MM.1S (cell line): Measurements from ENCODE around the gene KCNIP3.

Experiments used
- EZH2 ChIP-seq: fragments of 300-600 bp; sonication (generic); optimal IDR thresholded peaks from 2 replicates; pipeline ENCODE3; 2017; ENCODE audit warnings: low read depth, mild to moderate bottlenecking, antibody characterized with exemption, low read length, mixed read lengths
- TF ChIP-seq, protein P1 (sequence below): fragments of 300-600 bp; sonication (generic); IDR thresholded peaks from 2 replicates; pipeline ENCODE4 v1.5.1; 2016; ENCODE audit warnings: antibody characterized with exemption, low read length, mixed read lengths

DNA sequence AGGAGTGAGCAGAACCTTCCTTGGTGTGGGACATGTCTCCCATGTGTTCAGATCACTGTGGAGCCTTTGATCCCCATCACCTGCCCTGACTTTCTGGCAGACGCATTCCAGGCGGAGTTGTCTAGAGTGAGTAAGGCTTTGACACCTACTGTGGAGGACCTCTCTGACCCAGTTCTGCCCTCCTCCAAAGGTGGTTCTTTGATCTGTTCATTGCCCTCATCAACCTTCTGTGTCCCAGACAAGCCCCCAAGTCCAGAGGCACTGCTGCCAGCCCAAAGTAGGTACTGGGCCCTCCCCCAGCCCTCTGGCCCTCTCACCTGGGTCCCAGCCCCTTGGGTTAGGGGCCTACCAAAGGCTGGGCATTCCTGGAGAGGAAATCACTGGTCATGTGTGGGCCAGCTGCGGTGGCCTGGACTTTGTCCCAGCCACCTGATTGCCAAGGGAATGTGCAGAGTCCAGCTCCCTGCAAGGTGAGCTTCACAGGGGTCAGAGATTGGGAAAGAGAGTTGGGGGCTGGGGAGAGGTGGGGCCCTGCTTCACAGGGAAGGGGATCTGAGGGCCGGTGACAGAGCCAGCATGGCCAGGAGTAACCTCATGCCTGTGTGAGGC, 93.2 kb downstream of the KCNIP3 start:
- TF ChIP-seq, protein P1, sequence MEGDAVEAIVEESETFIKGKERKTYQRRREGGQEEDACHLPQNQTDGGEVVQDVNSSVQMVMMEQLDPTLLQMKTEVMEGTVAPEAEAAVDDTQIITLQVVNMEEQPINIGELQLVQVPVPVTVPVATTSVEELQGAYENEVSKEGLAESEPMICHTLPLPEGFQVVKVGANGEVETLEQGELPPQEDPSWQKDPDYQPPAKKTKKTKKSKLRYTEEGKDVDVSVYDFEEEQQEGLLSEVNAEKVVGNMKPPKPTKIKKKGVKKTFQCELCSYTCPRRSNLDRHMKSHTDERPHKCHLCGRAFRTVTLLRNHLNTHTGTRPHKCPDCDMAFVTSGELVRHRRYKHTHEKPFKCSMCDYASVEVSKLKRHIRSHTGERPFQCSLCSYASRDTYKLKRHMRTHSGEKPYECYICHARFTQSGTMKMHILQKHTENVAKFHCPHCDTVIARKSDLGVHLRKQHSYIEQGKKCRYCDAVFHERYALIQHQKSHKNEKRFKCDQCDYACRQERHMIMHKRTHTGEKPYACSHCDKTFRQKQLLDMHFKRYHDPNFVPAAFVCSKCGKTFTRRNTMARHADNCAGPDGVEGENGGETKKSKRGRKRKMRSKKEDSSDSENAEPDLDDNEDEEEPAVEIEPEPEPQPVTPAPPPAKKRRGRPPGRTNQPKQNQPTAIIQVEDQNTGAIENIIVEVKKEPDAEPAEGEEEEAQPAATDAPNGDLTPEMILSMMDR = no peak
- TF ChIP-seq EZH2 = no peak
